GM18511 (cell line): ENCODE data around the gene CSHL1.
"Not testable (repeated sequence)": the region's sequence is repeated elsewhere in the genome, so short reads cannot be mapped to it uniquely, and the experiment has no call there.

Experiments
- ATAC-seq: cut with Tn5 transposase; IDR thresholded peaks from one replicate; pipeline ENCODE4 v1.9.1; 2021; ENCODE audit warnings: mild to moderate bottlenecking, moderate library complexity; ENCODE audit not compliant: unreplicated experiment

Gene CSHL1

GRCh38 chr17:63941162-63941561 lies 30.1 kb upstream of the CSHL1 start:
- ATAC-seq, result no peak

- no peak for ATAC-seq
Observed at GRCh38 chr17:63940584-63940983, 29.5 kb upstream of the CSHL1 start.

- no peak for ATAC-seq
Observed at GRCh38 chr17:63939884-63940283, 28.8 kb upstream of the CSHL1 start.

DNA sequence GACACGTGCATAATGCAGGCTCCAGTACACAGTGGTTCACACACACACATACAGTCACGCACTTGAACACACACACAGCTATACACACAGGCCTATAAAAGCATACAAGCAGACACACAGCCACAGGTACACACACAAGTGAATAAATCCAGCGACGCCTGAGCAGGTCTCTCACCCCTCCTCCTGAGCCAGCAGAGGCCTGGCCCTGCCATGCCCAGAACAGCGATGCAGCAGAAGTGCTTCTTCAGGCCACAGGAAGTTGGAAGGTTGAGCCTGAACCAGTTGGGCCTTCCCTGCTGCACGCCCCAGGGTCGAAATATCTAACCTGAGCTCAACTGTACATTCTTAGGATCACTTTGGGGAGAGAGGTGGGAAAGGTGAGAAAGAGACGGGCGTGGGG lies 28.3 kb upstream of the CSHL1 start:
- no peak for ATAC-seq

- ATAC-seq, result no peak
Observed at GRCh38 chr17:63937920-63938319, 26.9 kb upstream of the CSHL1 start.

DNA sequence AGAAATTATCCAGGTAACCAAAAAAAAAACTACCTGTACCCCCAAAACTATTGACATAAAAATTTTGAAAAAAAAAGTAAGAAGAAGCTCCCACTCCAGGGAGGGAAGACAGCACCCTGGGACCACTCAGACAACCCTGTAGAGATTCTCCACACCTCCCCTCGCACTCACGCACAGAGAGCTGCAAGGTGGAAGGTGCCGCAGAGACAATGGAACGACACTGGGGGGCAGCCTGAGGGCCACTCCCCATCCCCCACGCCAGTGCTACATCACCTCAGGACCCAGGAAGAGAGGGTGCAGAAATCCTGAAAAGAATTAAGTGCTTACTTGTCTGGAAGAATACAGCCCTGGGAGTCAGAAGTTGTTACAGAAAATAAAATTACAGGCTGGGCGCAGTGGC lies 26.3 kb upstream of the CSHL1 start:
- ATAC-seq, result no peak

DNA sequence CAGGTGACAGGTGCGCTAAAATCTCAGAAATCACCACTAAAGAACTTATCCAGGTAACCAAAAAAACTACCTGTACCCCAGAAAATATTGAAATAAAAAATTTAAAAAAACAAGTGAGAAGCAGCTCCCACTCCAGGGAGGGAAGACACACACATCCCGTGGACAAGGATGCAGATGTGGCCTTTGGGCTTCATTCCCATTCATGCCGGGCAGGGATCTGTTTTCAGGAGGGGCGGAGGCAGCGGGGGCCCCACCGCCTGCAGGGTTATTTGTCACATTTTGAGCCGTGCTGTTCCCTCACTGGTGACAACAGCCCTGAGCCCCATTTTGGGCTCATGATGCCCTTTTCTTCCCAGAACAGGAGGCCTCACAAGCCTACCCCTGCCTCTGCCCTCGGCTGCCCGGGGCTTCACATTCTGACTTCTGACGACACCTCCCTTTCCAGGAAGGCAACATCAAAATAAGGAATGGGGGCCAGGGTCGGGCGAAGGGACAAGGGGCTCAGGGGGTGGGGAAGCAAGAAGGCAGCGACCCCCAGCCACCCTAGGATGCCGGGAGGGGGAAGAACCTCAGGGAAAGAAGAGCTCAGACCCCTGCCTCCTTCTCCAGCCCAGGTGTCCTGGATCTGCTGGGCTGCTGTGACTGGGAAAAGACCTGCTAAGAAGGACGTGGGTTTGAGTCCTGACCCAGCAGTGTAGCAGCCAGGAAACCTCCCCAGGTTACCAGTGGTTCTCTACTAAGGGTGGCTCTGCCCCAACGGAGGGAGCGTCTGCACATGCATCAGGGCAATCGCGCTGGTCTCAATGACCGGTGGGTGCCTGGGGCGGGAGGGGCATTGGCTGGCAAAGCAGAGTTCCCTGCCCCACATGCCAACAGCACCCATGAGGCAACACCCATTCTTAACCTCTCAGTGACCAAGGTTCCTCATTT lies 23.4 kb upstream of the CSHL1 start:
- no peak for ATAC-seq

DNA sequence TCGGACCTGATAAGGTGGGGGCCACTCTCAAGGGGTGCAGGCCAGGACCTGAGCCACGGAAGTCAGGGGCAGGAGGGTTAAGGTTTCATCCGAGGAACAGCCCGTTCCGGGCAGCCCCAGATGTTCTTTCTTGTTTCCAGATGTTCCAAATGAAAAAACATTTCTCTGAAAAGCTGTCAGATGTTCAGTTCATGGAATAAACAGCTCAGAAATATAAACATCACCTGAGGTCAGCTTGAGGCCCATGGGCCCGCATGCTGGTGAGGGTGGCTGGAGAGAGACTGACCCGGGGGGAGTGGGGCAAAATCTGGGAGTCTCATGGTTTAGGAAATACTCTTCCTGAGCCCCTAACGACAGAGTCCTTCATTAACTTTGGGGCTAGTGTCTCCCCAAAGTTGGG lies 22.5 kb upstream of the CSHL1 start:
- no peak for ATAC-seq

DNA sequence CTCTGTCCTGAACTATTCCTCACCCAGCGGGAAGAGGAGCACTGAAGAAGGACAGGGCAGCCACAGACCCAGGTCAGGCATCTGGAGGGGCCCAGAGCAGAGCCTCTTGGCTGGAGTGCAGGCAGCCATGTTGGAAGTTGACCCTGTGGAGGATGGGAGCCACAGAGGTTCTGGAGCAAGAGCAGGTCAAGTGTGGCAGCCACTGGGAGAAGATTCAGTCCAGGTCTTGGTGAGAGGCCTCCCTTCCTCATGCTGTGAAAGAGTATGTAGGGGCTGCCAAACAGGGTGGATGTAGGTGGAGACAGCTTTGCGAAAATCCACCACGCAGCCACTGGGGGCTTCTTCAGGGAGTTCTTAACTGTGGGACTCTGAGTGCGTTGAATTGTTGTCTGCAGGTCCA lies 21.7 kb upstream of the CSHL1 start:
- ATAC-seq, result no peak

- peak; percentile 86 for ATAC-seq
Observed at GRCh38 chr17:63931981-63932561, 21.0 kb upstream of the CSHL1 start, which contains the start of gene CD79B. Gene CD79B, minus strand, starts transcription at chr17:63932331. Its CDS starts 70 bp downstream, at chr17:63932261.

GRCh38 chr17:63930951-63931575 lies 20.0 kb upstream of the CSHL1 start:
- peak; percentile 45 for ATAC-seq

- ATAC-seq, result no peak
Observed at GRCh38 chr17:63929860-63930766, 19.1 kb upstream of the CSHL1 start.

GRCh38 chr17:63928966-63929695 lies 18.1 kb upstream of the CSHL1 start:
- ATAC-seq, result no peak

DNA sequence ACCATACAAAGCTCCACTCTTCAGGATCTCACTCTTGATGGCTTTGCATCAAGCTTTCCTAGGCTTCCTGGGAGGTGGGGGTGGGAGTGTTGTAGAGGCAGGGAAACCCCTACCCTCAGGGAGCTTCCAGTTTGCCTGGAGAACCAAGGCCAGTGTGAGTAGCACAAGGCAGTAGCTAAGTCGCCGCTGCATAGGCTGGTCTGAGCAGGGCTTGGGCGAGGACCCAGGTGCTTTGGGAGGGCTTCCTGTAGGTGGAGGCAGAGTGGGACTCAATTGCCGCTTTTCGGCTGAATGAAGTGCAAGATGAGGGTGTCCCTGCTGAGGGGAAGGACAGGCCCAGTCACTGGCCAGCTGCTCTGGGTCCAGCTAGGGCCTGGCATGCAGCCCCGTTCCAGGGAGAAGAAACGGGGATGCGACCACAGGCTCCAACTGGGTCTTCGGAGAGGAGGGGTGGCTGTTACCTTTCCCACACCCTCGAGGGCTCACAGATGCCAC lies 17.2 kb upstream of the CSHL1 start:
- ATAC-seq, result no peak

- no peak for ATAC-seq
Observed at GRCh38 chr17:63927464-63928171, 16.6 kb upstream of the CSHL1 start.

- no peak for ATAC-seq
Observed at GRCh38 chr17:63926164-63926563, 15.1 kb upstream of the CSHL1 start.

DNA sequence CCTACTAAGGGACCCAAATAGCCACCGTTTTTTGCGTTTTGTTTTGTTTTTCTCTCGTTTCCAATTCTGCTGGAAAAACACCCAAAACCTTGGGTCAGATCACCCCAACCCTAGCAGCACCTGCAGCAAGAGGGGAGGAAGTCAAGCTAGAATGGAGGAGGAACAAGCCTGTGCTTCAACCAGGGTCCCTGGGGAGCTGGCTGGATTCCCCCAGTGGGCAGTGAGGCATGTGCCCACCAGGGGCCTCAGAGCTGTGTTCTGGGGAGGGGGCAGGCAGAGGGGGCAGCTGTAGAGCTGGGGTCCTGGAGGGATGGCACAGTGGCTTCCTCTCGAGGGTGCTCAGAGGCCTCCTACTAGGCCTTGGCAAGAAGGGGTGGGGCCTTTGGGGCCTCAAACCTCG lies 14.6 kb upstream of the CSHL1 start:
- no peak for ATAC-seq

GRCh38 chr17:63922402-63922801 lies 11.3 kb upstream of the CSHL1 start:
- peak; percentile 75 for ATAC-seq

DNA sequence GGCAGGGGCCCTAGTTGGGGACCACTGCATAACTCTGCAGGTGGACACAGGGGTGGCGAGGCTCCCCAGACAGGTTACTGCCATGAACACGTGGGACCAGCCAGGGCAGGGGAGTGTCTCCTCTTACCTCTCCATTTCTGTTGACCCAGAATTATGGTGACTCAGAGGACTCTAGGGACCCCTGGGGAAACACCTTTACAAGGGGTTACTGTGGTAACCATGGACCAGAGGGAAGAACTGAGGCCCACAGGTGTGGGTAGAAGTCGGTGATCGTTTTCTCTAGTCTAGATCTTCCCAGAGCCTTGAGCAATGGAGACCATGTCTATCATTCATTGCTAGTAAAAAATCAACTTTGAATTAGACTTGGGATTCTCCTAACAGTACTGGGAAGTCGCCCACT lies 9.7 kb upstream of the CSHL1 start:
- not testable (repeated sequence) for ATAC-seq
